ENCODE data around the gene CHMP4B.

Gene CHMP4B

DNA sequence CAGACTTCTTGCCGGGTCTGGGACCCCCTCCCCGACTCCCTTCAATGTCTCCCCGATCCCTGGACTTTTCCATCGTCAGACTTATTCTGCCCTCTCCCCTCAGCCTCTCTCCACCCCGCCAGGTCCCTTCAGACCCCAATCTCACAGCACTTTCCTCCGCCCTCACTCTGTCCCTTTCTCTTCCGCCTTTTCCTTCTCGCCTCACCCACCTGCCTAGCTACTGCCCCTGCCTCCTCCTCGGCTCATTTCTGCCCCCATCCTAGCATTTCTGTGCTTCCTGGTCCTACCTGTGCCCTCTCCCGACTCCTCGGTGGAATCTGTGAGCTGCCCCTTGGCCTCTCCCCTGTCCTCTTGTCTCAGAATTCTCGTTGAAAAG lies 616 bp downstream of the CHMP4B start:
- Histone ChIP-seq H3K9me3 (ENCODE audit: control insufficient read depth, insufficient read depth, low read length) (no peaks in the 10 kb centered on the region), H3K27me3 (ENCODE audit: control insufficient read depth, insufficient read depth, low read length) (no peaks in the 10 kb centered on the region), H3K4me3 (ENCODE audit: low read depth, low read length) (peak overlapping the region; percentile 78), H3K9ac (ENCODE audit: low read depth, low read length) (peak overlapping the region; percentile 87), H3K36me3 (ENCODE audit: control insufficient read depth, insufficient read depth, low read length) (no peaks in the 10 kb centered on the region), H3K4me1 (ENCODE audit: control insufficient read depth, insufficient read depth, low read length) (peaks cover 4% of the 10 kb centered on the region)

DNA sequence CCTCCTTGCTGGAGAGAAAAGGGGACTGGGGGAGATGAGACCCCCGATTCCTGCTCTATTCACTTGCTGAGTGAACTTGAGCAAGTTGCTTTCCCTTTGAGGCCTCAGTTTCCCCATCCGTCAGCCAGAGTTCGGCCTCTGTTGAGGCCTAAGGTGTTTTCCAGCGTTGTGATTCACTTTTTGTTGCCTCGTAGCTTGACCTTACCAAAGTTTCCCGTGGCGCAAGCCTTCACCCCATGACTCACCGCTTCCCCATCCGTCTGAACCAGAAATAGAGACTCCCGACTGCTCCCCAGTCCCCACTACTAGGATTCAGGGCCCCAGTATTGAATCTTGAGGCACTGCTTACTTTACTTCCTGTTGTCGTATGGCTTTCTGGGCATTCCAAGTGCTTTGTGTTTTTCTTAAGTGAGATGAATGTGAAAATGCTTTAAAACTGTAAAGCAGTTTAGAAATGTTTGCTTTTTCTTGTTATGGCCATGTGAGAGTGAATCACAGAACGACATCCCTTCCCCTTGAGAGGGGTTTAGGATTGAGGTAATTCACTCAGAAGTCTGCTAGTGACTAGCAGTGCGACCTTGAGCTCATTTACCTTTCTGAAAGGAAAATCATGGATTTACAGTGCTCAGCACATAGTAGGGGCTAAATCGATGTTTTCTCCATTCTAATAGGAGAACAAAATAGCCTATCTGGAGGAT lies 1.2 kb downstream of the CHMP4B start:
- Histone ChIP-seq H3K27me3 (ENCODE audit: control insufficient read depth, insufficient read depth, low read length) (no peaks in the 10 kb centered on the region), H3K4me1 (ENCODE audit: control insufficient read depth, insufficient read depth, low read length) (peaks cover 4% of the 10 kb centered on the region), H3K36me3 (ENCODE audit: control insufficient read depth, insufficient read depth, low read length) (no peaks in the 10 kb centered on the region), H3K9ac (ENCODE audit: low read depth, low read length) (peak overlapping the region; percentile 87), H3K4me3 (ENCODE audit: low read depth, low read length) (peak overlapping the region; percentile 78), H3K9me3 (ENCODE audit: control insufficient read depth, insufficient read depth, low read length) (no peaks in the 10 kb centered on the region)

DNA sequence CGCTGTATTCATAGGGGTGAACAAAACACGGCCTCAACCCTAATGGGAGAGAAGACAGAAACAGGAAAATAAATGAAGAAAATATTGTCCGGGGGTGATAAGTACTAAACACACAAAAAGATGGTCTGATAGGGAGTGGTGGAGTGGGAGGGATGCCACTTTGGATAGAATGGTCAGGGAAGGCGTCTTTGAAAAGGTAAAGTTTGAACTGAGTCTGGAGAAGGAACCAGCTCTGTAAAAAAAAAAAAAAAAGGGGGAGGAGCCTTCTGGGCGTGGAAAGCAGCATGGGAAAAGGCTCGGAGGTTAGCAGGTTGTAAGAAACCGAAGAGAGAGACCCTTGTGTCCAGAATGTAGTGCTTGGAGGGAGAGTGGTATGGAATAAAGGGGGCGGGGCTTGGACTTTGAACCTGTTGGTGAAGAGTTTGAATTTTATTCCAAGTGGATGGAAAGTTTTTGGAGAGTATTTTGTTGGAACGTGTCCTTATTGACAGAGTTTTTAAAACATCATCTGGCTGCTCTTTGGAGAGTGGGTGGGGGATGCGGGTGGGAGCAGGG lies 1.8 kb downstream of the CHMP4B start:
- no peaks in the 10 kb centered on the region for H3K9me3 ChIP-seq (ENCODE audit: control insufficient read depth, insufficient read depth, low read length)
- peaks cover 4% of the 10 kb centered on the region for H3K4me1 ChIP-seq (ENCODE audit: control insufficient read depth, insufficient read depth, low read length)
- H3K36me3 ChIP-seq (ENCODE audit: control insufficient read depth, insufficient read depth, low read length): no peaks in the 10 kb centered on the region
- no peaks in the 10 kb centered on the region for H3K27me3 ChIP-seq (ENCODE audit: control insufficient read depth, insufficient read depth, low read length)
- peak overlapping the region; percentile 73 for H3K9ac ChIP-seq (ENCODE audit: low read depth, low read length)
- peak overlapping the region; percentile 78 for H3K4me3 ChIP-seq (ENCODE audit: low read depth, low read length)

DNA sequence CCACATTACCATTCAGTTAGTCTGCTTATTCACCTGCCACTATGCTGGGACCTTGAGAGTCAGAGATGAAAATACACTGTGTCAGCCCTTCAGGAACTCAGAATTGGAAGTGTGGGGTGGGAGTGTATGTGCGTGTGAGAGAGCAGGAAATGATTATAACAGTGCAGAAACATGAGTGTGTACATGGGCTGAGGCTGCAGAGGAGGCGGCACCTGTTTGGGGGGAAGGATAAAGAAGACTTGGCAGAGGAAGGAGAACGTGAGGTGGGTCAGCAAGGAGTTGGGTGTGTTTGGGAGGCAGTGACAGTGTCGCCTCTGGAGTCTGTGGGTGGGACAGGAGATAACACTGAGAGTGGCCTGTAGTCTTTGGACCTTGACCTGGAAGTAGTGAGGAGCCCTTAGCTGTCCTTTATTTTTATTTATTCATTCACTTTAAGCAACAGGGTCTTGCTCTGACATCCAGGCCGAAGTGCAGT lies 3.1 kb downstream of the CHMP4B start:
- Histone ChIP-seq H3K4me3 (ENCODE audit: low read depth, low read length) (no peak overlapping the region), H3K9me3 (ENCODE audit: control insufficient read depth, insufficient read depth, low read length) (no peaks in the 10 kb centered on the region), H3K36me3 (ENCODE audit: control insufficient read depth, insufficient read depth, low read length) (no peaks in the 10 kb centered on the region), H3K27me3 (ENCODE audit: control insufficient read depth, insufficient read depth, low read length) (no peaks in the 10 kb centered on the region), H3K9ac (ENCODE audit: low read depth, low read length) (no peak overlapping the region), H3K4me1 (ENCODE audit: control insufficient read depth, insufficient read depth, low read length) (peaks cover 4% of the 10 kb centered on the region)

DNA sequence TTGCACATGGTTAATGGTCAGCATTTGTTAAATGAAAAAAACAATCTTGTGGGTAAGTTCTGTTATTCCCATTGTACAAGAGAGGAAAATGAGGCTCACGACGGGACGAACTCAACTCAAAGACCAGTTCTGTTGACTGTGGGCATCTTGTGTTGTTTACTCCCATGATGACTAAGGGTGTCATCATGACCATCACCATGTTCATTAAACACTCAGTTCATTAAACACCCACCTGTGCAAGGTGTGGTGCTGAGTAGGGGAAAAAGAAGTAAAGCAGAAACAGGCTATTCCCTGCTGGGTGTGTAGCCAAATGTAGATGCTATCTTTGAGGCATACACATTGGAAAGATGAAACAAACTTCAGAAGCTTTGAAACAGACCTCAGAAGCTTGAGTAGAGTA lies 4.5 kb downstream of the CHMP4B start:
- H3K9ac ChIP-seq (ENCODE audit: low read depth, low read length): no peak overlapping the region
- H3K4me3 ChIP-seq (ENCODE audit: low read depth, low read length): no peak overlapping the region
- peaks cover 6% of the 10 kb centered on the region for H3K4me1 ChIP-seq (ENCODE audit: control insufficient read depth, insufficient read depth, low read length)
- H3K27me3 ChIP-seq (ENCODE audit: control insufficient read depth, insufficient read depth, low read length): no peaks in the 10 kb centered on the region
- H3K9me3 ChIP-seq (ENCODE audit: control insufficient read depth, insufficient read depth, low read length): no peaks in the 10 kb centered on the region
- no peaks in the 10 kb centered on the region for H3K36me3 ChIP-seq (ENCODE audit: control insufficient read depth, insufficient read depth, low read length)

DNA sequence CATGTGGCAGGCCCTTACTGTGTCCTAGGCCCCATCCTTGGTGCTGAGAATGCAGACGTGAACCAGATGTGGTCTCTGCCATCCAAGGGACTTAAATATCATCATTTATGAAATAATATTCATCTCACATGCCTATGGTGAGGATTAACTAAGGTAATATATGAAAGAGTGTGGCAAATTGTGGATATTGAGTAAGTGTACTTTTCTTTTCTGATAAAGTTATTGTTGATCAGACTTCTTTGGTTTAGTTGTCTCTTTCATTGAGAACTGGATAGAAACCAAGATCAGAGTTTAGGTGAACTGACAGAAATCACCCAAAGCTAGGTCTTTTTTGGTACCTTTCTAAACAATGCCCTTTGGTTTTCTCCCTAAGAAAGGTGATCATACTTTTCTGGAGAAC lies 5.0 kb downstream of the CHMP4B start:
- peaks cover 6% of the 10 kb centered on the region for H3K4me1 ChIP-seq (ENCODE audit: control insufficient read depth, insufficient read depth, low read length)
- H3K9ac ChIP-seq (ENCODE audit: low read depth, low read length): no peak overlapping the region
- H3K36me3 ChIP-seq (ENCODE audit: control insufficient read depth, insufficient read depth, low read length): no peaks in the 10 kb centered on the region
- no peaks in the 10 kb centered on the region for H3K9me3 ChIP-seq (ENCODE audit: control insufficient read depth, insufficient read depth, low read length)
- H3K4me3 ChIP-seq (ENCODE audit: low read depth, low read length): no peak overlapping the region
- H3K27me3 ChIP-seq (ENCODE audit: control insufficient read depth, insufficient read depth, low read length): no peaks in the 10 kb centered on the region

DNA sequence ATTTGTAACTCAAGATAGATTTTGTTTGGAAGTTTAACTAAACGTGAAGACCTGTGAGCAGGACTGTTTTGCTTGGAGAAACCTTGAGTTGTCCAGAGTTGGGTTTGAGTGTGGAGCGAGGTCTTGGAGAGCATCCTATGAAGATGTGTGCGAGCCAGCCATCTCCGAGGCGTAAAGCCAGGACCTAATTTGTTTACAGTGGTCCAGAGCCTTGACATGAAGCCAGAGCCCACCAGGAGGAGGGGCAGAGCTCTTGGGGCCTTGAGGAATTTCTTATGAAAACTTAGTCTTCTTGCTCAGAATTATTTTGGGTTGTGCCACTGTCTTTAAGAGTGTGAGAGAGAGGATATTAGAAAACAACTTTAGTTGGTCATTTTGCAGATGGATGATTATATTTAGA lies 6.3 kb downstream of the CHMP4B start:
- no peaks in the 10 kb centered on the region for H3K9me3 ChIP-seq (ENCODE audit: control insufficient read depth, insufficient read depth, low read length)
- no peaks in the 10 kb centered on the region for H3K36me3 ChIP-seq (ENCODE audit: control insufficient read depth, insufficient read depth, low read length)
- H3K4me3 ChIP-seq (ENCODE audit: low read depth, low read length): no peak overlapping the region
- H3K4me1 ChIP-seq (ENCODE audit: control insufficient read depth, insufficient read depth, low read length): peaks cover 5% of the 10 kb centered on the region
- H3K9ac ChIP-seq (ENCODE audit: low read depth, low read length): no peak overlapping the region
- no peaks in the 10 kb centered on the region for H3K27me3 ChIP-seq (ENCODE audit: control insufficient read depth, insufficient read depth, low read length)

DNA sequence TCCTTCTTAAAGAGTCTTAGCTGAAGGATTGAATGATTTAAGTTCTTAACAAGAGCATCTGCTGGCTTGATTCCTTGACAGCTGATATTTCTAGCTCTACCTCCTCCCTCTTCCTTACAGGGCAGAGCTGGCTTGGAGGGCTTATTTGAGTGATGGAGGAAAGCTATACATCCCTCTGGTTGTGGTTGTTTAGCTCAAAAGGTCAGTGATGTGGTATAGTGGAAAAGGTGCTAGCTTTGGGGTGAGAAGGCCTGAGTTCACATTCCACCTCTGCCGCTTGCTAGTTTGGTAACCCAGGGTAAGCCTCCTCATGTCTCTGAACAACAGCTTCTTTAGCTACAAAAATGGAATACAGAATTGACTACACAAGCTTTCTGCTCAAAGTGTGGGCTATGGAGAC lies 8.3 kb downstream of the CHMP4B start:
- H3K4me3 ChIP-seq (ENCODE audit: low read depth, low read length): no peak overlapping the region
- no peaks in the 10 kb centered on the region for H3K9me3 ChIP-seq (ENCODE audit: control insufficient read depth, insufficient read depth, low read length)
- H3K36me3 ChIP-seq (ENCODE audit: control insufficient read depth, insufficient read depth, low read length): peaks cover 2% of the 10 kb centered on the region
- no peaks in the 10 kb centered on the region for H3K27me3 ChIP-seq (ENCODE audit: control insufficient read depth, insufficient read depth, low read length)
- no peak overlapping the region for H3K9ac ChIP-seq (ENCODE audit: low read depth, low read length)
- H3K4me1 ChIP-seq (ENCODE audit: control insufficient read depth, insufficient read depth, low read length): peaks cover 2% of the 10 kb centered on the region

DNA sequence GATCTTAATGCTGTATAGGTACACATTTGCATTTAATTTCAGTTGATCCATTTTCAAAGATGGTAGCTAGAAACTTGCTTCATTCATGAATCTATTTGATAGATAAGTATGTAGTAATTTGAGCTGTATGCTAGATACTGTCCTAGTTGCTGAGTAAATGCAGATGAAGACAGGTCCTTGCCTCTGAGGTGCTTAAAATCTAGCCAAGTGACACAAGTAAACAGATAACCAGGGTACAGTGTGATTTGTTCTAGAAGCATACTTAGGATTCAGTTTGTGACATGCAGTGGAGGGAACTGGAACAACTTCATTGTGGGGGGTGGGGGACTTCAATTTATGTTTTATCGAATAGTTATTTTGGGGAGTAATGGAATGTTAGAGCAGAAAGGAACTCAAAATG lies 9.2 kb downstream of the CHMP4B start:
- H3K27me3 ChIP-seq (ENCODE audit: control insufficient read depth, insufficient read depth, low read length): no peaks in the 10 kb centered on the region
- H3K4me1 ChIP-seq (ENCODE audit: control insufficient read depth, insufficient read depth, low read length): peaks cover 2% of the 10 kb centered on the region
- no peaks in the 10 kb centered on the region for H3K9me3 ChIP-seq (ENCODE audit: control insufficient read depth, insufficient read depth, low read length)
- H3K9ac ChIP-seq (ENCODE audit: low read depth, low read length): no peak overlapping the region
- peaks cover 2% of the 10 kb centered on the region for H3K36me3 ChIP-seq (ENCODE audit: control insufficient read depth, insufficient read depth, low read length)
- H3K4me3 ChIP-seq (ENCODE audit: low read depth, low read length): no peak overlapping the region

DNA sequence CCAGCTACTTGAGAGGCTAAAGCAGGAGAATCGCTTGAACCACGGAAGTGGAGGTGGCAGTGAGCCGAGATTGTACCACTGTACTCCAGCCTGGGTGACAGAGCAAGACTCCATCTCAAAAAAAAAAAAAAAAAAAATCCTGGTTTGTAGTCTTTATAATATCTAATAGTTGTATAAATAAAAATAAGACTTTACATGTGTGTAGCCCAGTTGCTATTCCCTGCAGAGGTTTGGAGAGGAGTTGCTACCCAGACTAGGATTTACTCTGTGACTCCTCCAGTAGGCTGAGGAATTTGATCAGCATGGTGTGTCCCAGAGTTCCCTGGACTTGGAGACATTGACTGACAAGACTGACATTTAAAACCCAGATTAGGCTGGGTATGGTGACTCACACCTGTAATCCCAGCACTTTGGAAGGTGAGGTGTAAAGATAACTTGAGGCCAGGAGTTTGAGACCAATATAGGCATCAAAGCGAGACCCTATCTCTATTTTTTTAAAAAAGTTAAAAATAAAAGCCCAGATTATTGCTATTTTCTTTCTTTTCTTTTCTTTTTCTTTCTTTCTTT lies 10.2 kb downstream of the CHMP4B start:
- H3K9me3 ChIP-seq (ENCODE audit: control insufficient read depth, insufficient read depth, low read length): no peaks in the 10 kb centered on the region
- H3K27me3 ChIP-seq (ENCODE audit: control insufficient read depth, insufficient read depth, low read length): no peaks in the 10 kb centered on the region
- peaks cover 2% of the 10 kb centered on the region for H3K36me3 ChIP-seq (ENCODE audit: control insufficient read depth, insufficient read depth, low read length)
- no peak overlapping the region for H3K9ac ChIP-seq (ENCODE audit: low read depth, low read length)
- peaks cover 5% of the 10 kb centered on the region for H3K4me1 ChIP-seq (ENCODE audit: control insufficient read depth, insufficient read depth, low read length)
- H3K4me3 ChIP-seq (ENCODE audit: low read depth, low read length): no peak overlapping the region

DNA sequence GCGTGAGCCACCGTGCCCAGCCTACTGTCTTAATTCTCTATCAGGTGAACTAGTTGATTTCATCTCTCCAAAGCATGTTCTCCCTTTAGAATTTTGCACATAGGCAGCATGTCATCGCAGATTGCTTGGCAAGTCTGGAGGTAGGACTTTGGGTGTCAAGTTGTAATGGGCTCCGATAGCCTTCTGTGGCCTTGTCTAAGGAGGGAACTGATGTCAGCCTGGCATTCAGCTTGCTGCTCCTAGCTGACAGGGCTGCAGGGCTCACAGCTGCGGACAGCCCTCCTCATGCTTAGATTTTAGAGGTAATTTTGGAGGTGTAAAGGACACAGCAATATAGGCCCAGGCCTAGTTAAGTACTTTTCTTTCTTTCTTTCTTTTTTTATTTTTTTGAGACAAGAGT lies 11.3 kb downstream of the CHMP4B start:
- H3K36me3 ChIP-seq (ENCODE audit: control insufficient read depth, insufficient read depth, low read length): peaks cover 2% of the 10 kb centered on the region
- no peak overlapping the region for H3K4me3 ChIP-seq (ENCODE audit: low read depth, low read length)
- H3K4me1 ChIP-seq (ENCODE audit: control insufficient read depth, insufficient read depth, low read length): peaks cover 5% of the 10 kb centered on the region
- H3K9me3 ChIP-seq (ENCODE audit: control insufficient read depth, insufficient read depth, low read length): no peaks in the 10 kb centered on the region
- no peaks in the 10 kb centered on the region for H3K27me3 ChIP-seq (ENCODE audit: control insufficient read depth, insufficient read depth, low read length)
- no peak overlapping the region for H3K9ac ChIP-seq (ENCODE audit: low read depth, low read length)

DNA sequence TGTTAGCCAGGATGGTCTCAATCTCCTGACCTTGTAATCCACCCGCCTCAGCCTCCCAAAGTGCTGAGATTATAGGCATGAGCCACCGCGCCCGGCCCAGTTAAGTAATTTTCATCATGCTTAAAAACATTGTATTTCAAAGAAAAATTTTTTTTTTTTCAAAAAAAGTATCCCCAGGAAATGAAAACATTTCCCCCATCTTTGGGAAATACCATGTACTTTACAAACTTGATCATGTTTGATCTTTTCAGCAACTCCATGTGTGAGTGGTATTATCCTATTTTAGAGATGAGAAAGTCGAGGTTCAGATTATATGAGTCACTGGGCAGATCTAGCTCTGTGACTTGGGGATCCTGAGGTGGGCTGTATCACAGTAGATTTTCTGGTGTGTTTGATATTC lies 11.8 kb downstream of the CHMP4B start:
- H3K4me3 ChIP-seq (ENCODE audit: low read depth, low read length): no peak overlapping the region
- H3K9ac ChIP-seq (ENCODE audit: low read depth, low read length): no peak overlapping the region
- no peaks in the 10 kb centered on the region for H3K9me3 ChIP-seq (ENCODE audit: control insufficient read depth, insufficient read depth, low read length)
- H3K36me3 ChIP-seq (ENCODE audit: control insufficient read depth, insufficient read depth, low read length): peaks cover 2% of the 10 kb centered on the region
- H3K4me1 ChIP-seq (ENCODE audit: control insufficient read depth, insufficient read depth, low read length): peaks cover 5% of the 10 kb centered on the region
- H3K27me3 ChIP-seq (ENCODE audit: control insufficient read depth, insufficient read depth, low read length): no peaks in the 10 kb centered on the region

Measured in iPS-15b (cell line).